GM18867 (cell line): ENCODE data around the gene EID2.

Experiments used
- ATAC-seq: cut with Tn5 transposase; IDR thresholded peaks from one replicate; pipeline ENCODE4 v1.9.1; 2021; ENCODE audit warnings: mild to moderate bottlenecking, moderate library complexity; ENCODE audit not compliant: unreplicated experiment

Gene EID2

GRCh38 chr19:39539165-39539517 lies 820 bp downstream of the EID2 start:
- ATAC-seq: no peak

DNA sequence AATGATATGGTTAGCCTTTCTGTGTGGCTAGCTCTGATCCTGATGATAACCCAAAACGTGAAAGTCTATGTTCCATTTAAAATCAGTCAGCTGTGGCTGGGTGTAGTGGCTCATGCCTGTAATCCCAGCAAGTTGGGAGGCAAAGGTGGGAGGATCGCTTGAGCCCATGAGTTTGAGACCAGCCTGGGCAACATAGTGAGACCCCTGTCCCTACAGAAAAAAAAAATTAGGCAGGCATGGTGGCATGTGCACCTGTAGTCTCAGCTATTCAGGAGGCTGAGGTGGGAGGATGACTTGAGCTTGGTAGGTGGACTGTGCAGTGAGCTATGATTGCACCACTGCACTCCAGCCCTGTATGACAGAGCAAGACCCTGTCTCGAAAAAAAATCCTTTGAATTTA lies 6.2 kb downstream of the EID2 start:
- no peak for ATAC-seq

- ATAC-seq: no peak
Observed at GRCh38 chr19:39533003-39533512, 6.9 kb downstream of the EID2 start.

GRCh38 chr19:39532233-39533002 lies 7.5 kb downstream of the EID2 start, which contains the start of gene EID2B:
Gene EID2B, minus strand, starts transcription at chr19:39532852. Its CDS starts 50 bp downstream, at chr19:39532802.
- ATAC-seq: peak; percentile 87

DNA sequence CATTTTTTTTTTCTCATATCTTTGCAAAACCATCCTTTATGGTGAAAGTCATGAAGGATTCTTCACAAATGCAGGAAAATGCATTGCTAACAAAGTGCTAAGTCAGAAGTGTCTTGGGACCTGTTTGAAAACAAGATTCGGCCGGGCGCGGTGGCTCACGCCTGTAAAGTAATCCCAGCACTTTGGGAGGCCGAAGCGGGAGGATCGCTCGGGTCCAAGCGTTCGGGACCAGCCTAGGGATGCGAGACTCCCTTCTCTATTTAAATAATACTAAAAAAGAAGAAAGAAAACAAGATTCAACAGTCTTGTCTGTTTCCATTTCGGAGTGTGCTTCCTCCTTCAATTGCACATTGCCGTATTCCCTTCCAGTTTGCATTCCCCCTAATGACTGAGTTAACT lies 8.1 kb downstream of the EID2 start:
- ATAC-seq: no peak

GRCh38 chr19:39525205-39525604 lies 14.8 kb downstream of the EID2 start:
- no peak for ATAC-seq

DNA sequence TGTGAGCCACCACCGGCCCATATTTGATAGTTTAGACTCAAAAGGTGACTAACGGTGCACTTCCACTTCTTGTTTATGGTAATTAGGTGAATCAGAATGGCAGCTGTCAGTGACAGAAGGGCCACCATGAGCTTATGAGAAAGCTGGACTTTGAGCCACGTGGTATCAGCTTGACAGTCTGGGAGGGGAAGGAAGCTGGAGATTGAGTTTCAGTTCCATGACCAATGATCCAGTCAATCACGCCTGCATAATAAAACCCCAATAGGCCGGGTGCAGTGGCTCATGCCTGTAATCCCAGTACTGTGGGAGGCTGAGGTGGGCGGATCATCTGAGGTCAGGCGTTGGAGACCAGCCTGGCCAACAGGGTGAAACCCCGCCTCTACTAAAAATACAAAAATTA lies 15.5 kb downstream of the EID2 start:
- ATAC-seq: no peak

GRCh38 chr19:39520541-39521484 lies 19.1 kb downstream of the EID2 start:
- no peak for ATAC-seq

GRCh38 chr19:39518975-39519374 lies 21.0 kb downstream of the EID2 start:
- ATAC-seq: no peak

DNA sequence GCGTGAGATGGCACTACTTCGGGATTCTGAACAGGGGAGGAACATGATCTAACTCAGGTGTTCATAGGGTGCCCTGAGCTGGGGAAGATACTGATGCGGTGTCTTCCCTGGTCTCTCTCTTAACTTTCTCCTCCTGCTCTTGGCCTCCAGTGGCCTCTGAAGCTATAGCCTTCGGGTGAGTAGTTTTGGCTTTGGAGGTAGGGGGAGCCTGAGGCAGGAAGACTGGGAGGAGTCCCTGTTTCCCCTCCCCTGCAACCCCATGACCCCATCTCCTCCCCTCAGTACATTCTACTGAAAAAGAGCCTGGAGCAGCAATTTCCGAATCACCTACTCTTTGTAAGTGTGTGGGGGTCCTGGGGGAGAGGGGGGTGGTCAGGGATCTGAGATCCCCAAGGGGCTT lies 21.5 kb downstream of the EID2 start:
- no peak for ATAC-seq

DNA sequence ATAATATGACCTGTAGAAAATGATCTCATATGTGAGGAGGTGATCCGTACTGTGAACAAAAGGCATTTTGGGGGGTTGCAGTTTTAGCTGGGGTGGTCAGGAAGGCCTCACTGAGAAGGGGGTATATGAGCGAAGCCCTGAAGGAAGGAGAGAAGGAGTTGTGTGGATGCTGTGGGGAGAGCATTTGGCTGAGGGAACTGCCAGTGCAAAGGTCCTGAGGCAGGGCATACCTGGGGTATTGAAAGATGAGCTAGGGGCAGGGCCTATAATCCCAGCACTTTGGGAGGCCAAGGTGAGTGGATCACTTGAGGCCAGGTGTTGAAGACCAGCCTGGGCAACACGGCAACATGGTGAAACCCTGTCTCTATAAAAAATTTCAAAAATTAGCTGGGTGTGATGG lies 22.5 kb downstream of the EID2 start:
- ATAC-seq: no peak

- ATAC-seq: no peak
Observed at GRCh38 chr19:39516270-39516669, 23.7 kb downstream of the EID2 start.

DNA sequence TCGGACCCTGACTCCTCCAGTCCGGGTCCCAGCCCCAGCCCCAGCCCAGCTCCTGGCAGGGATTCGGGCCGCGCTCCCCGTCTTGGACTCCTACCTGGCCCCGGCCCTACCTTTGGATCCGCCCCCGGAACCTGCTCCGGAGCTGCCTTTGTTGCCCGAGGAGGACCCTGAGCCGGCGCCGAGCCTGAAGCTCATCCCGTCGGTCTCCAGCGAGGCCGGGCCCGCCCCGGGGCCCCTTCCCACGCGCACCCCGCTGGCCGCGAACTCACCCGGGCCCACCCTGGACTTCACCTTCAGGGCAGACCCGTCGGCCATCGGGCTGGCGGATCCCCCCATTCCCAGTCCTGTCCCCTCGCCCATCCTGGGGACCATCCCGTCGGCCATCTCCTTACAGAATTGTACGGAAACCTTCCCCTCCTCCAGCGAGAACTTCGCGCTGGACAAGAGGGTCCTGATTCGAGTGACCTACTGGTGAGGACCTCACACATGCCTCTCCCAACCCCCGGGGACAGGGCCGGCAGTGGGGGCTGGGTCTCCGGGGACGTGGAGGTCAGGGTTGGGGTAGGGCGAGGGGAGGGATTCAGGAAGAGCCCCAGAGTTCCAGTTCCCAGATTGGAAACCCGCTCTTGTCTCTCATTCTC lies 24.3 kb downstream of the EID2 start:
- ATAC-seq: no peak

- no peak for ATAC-seq
Observed at GRCh38 chr19:39514840-39515550, 25.0 kb downstream of the EID2 start, which contains the start of gene SELENOV. Gene SELENOV, plus strand, starts transcription at chr19:39515139. Its CDS starts 74 bp downstream, at chr19:39515213.

- ATAC-seq: no peak
Observed at GRCh38 chr19:39512988-39513387, 27.0 kb downstream of the EID2 start.

DNA sequence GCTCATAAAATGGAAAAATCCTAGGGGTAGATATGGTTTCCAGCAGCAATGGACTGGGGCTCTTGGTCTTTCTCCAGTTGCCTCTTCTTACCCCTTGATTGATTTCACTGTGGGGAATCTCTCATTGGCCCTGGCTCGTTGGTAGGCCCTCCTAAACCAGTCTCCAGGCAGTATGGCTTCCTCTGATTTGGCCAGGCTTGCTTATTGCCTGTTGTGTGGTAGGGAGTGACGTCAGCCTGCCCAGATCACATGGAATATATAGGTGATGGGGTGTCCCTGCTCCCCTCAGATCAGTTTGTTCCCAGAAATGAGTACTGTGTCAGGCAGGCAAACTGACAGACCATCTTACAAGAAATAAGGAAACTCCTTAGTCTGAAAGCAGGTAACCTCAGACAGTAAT lies 30.7 kb downstream of the EID2 start:
- ATAC-seq: no peak

GRCh38 chr19:39508629-39509028 lies 31.3 kb downstream of the EID2 start:
- no peak for ATAC-seq

DNA sequence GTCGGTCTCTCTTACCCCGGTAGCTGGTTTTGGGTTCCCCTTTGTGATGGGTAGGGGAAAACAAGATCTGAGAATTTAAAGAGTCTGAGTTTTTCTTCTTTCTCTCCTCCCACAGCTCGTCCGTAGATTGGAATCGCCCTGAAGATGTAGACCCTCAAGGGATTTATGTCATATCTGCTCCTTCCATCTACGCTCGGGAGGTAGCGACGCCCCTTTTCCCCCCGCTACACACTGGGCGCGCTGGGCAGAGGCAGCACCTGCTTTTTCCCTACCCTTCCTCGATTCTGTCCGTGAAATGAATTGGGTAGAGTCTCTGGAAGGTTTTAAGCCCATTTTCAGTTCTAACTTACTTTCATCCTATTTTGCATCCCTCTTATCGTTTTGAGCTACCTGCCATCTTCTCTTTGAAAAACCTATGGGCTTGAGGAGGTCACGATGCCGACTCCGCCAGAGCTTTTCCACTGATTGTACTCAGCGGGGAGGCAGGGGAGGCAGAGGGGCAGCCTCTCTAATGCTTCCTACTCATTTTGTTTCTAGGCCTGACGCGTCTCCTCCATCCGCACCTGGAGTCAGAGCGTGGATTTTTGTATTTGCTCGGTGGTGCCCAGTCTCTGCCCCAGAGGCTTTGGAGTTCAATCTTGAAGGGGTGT lies 32.1 kb downstream of the EID2 start:
- ATAC-seq: no peak

- no peak for ATAC-seq
Observed at GRCh38 chr19:39506944-39507714, 32.8 kb downstream of the EID2 start.
